IMR-90 (cell line): ENCODE measurements around the gene API5. TPM values are rescaled to one million over a fixed set of nuclear protein-coding genes. Genes with fewer than 3 reads are reported as not detected.

Source experiments
- ATAC-seq: fragments of 200-7000 bp; cut with Tn5 transposase; 2 replicates; pipeline ENCODE4 v1.9.1; 2020; ENCODE audit warnings: low read depth, mild to moderate bottlenecking, moderate library complexity
- BruUV-seq: library from RNA; stranded (reverse); fragments of 400-500 nt; replicated peaks from 2 replicates; lab custom pipeline; 2021; lab: Mats Ljungman, UMichigan
- CTCF ChIA-PET: fragments of 300-600 bp; formaldehyde crosslinking; extraction: SDS; loops from one replicate; lab custom pipeline; 2021; ENCODE audit warnings: antibody characterized with exemption; lab: Yijun Ruan, JAX
- POLR2A ChIA-PET: fragments of 300-600 bp; sonication (Branson Sonifier 250); formaldehyde crosslinking; loops from one replicate; lab custom pipeline; 2022; ENCODE audit warnings: antibody characterized with exemption; ENCODE audit not compliant: unreplicated experiment; lab: Charles Lee
- DNase-seq: peaks from one replicate; pipeline ENCODE4 v3.0.0; 2013
- H2AFZ ChIP-seq: replicated peaks from 2 replicates; pipeline ENCODE3; 2013; ENCODE audit warnings: low read length, mild to moderate bottlenecking; ENCODE audit not compliant: poor library complexity
- H2AK5ac ChIP-seq: 2 replicates; pipeline ENCODE4 v1.6.1; 2013; ENCODE audit warnings: low read depth, low read length, inconsistent platforms
- H2AK9ac ChIP-seq: replicated peaks from 2 replicates; pipeline ENCODE3; 2013; ENCODE audit warnings: mild to moderate bottlenecking, low read depth, low read length, moderate library complexity; ENCODE audit not compliant: poor library complexity
- H2BK120ac ChIP-seq: 2 replicates; pipeline ENCODE4 v1.6.1; 2013; ENCODE audit warnings: low read depth, low read length, inconsistent platforms
- H2BK15ac ChIP-seq: 3 replicates; pipeline ENCODE4 v1.6.1; 2013; ENCODE audit warnings: low read depth, low read length, inconsistent platforms
- H2BK20ac ChIP-seq: 2 replicates; pipeline ENCODE4 v1.6.1; 2013; ENCODE audit warnings: low read depth, mild to moderate bottlenecking, inconsistent platforms, low read length, moderate library complexity
- H2BK5ac ChIP-seq: 2 replicates; pipeline ENCODE4 v1.6.1; 2013; ENCODE audit warnings: mild to moderate bottlenecking, low read depth, low read length, inconsistent platforms; ENCODE audit not compliant: poor library complexity, severe bottlenecking
- H3K14ac ChIP-seq: replicated peaks from 2 replicates; pipeline ENCODE4 v1.6.1; 2013; ENCODE audit warnings: low read depth, low read length, inconsistent platforms
- H3K18ac ChIP-seq: 2 replicates; pipeline ENCODE4 v1.6.1; 2013; ENCODE audit warnings: low read depth, low read length, control low read depth
- H3K23ac ChIP-seq: 2 replicates; pipeline ENCODE4 v1.6.1; 2013; ENCODE audit warnings: low read depth, low read length, inconsistent platforms
- H3K27ac ChIP-seq: 2 replicates; pipeline ENCODE4 v1.5.1; 2013; ENCODE audit warnings: mild to moderate bottlenecking, control low read depth, low read length; ENCODE audit not compliant: insufficient read depth
- H3K27me3 ChIP-seq: 2 replicates; pipeline ENCODE4 v1.6.1; 2013; ENCODE audit warnings: low read length; ENCODE audit not compliant: control insufficient read depth, insufficient read depth
- H3K36me3 ChIP-seq: 2 replicates; pipeline ENCODE4 v1.6.1; 2013; ENCODE audit warnings: low read length, mixed read lengths; ENCODE audit not compliant: control insufficient read depth, insufficient read depth
- H3K4ac ChIP-seq: 2 replicates; pipeline ENCODE4 v1.6.1; 2013; ENCODE audit warnings: low read depth, low read length, inconsistent platforms
- H3K4me1 ChIP-seq: 2 replicates; pipeline ENCODE4 v1.6.1; 2013; ENCODE audit warnings: low read length, mixed read lengths; ENCODE audit not compliant: control insufficient read depth, insufficient read depth
- H3K4me2 ChIP-seq: 2 replicates; pipeline ENCODE4 v1.6.1; 2013; ENCODE audit warnings: low read depth, mild to moderate bottlenecking, control low read depth, low read length, moderate library complexity
- H3K4me3 ChIP-seq: 2 replicates; pipeline ENCODE4 v1.5.1; 2013; ENCODE audit warnings: low read depth, mild to moderate bottlenecking, control low read depth, low read length, moderate library complexity; ENCODE audit not compliant: insufficient read depth
- H3K56ac ChIP-seq: 2 replicates; pipeline ENCODE4 v1.6.1; 2013; ENCODE audit warnings: low read length, inconsistent platforms; ENCODE audit not compliant: insufficient read depth; ENCODE audit errors: extremely low read depth
- H3K79me1 ChIP-seq, 2 experiments: 2 replicates each; pipeline ENCODE4 v1.6.1; 2013; ENCODE audit warnings: low read length in 2 of 2, inconsistent platforms in 1 of 2, low read depth in 1 of 2
- H3K9ac ChIP-seq: 2 replicates; pipeline ENCODE4 v1.6.1; 2013; ENCODE audit warnings: low read depth, low read length, control low read depth
- H3K9me1 ChIP-seq: 2 replicates; pipeline ENCODE4 v1.6.1; 2013; ENCODE audit warnings: low read length, inconsistent platforms; ENCODE audit not compliant: insufficient read depth
- H3K9me3 ChIP-seq: 2 replicates; pipeline ENCODE4 v1.6.1; 2013; ENCODE audit warnings: low read length; ENCODE audit not compliant: control insufficient read depth, insufficient read depth
- H4K20me1 ChIP-seq: 2 replicates; pipeline ENCODE4 v1.6.1; 2013; ENCODE audit warnings: low read length, inconsistent platforms; ENCODE audit not compliant: insufficient read depth
- H4K5ac ChIP-seq: 2 replicates; pipeline ENCODE4 v1.6.1; 2013; ENCODE audit warnings: mild to moderate bottlenecking, low read depth, low read length, control low read depth
- H4K8ac ChIP-seq, 2 experiments: 2 replicates each; pipeline ENCODE4 v1.6.1; 2013; ENCODE audit warnings: low read depth in 2 of 2, low read length in 2 of 2, control low read depth in 1 of 2, inconsistent platforms in 1 of 2
- H4K91ac ChIP-seq: 2 replicates; pipeline ENCODE4 v1.6.1; 2013; ENCODE audit warnings: low read depth, low read length, inconsistent platforms; ENCODE audit not compliant: insufficient read depth
- BHLHE40 ChIP-seq: fragments of 150-350 bp; IDR thresholded peaks from 2 replicates; pipeline ENCODE4 v1.6.1; 2016; ENCODE audit warnings: mild to moderate bottlenecking, low read depth, low read length
- CHD1 ChIP-seq: IDR thresholded peaks from 2 replicates; pipeline ENCODE4 v1.6.1; 2012; ENCODE audit warnings: low read depth, low read length, improper control_type of control experiment
- ELK1 ChIP-seq: fragments of 150-350 bp; IDR thresholded peaks from 2 replicates; pipeline ENCODE4 v1.6.1; 2016; ENCODE audit warnings: low read depth, mild to moderate bottlenecking, low read length, moderate library complexity, borderline replicate concordance
- FOS ChIP-seq: fragments of 150-350 bp; IDR thresholded peaks from 2 replicates; pipeline ENCODE4 v1.6.1; 2016; ENCODE audit warnings: low read depth, low read length
- MAFK ChIP-seq: IDR thresholded peaks from 2 replicates; pipeline ENCODE4 v1.6.1; 2012; ENCODE audit warnings: low read depth, low read length, improper control_type of control experiment
- MAZ ChIP-seq: IDR thresholded peaks from 2 replicates; pipeline ENCODE4 v1.6.1; 2012; ENCODE audit warnings: low read depth, mild to moderate bottlenecking, low read length, improper control_type of control experiment, moderate library complexity, borderline replicate concordance
- MXI1 ChIP-seq: IDR thresholded peaks from 2 replicates; pipeline ENCODE4 v1.6.1; 2012; ENCODE audit warnings: low read depth, mild to moderate bottlenecking, low read length, moderate library complexity, borderline replicate concordance
- NFE2L2 ChIP-seq: fragments of 150-350 bp; IDR thresholded peaks from 2 replicates; pipeline ENCODE4 v1.6.1; 2016; ENCODE audit warnings: low read depth, mild to moderate bottlenecking, low read length
- RAD21 ChIP-seq: IDR thresholded peaks from 2 replicates; pipeline ENCODE4 v1.6.1; 2012; ENCODE audit warnings: low read length, improper control_type of control experiment
- RCOR1 ChIP-seq: IDR thresholded peaks from 2 replicates; pipeline ENCODE4 v1.6.1; 2012; ENCODE audit warnings: mild to moderate bottlenecking, low read length, improper control_type of control experiment; ENCODE audit not compliant: insufficient replicate concordance
- RFX5 ChIP-seq: IDR thresholded peaks from 2 replicates; pipeline ENCODE4 v1.8.0; 2012; ENCODE audit warnings: low read depth, mild to moderate bottlenecking, low read length, moderate library complexity
- SMC3 ChIP-seq: fragments of 150-350 bp; IDR thresholded peaks from 2 replicates; pipeline ENCODE4 v1.6.1; 2016; ENCODE audit warnings: low read depth, mild to moderate bottlenecking, antibody characterized with exemption, low read length, moderate library complexity
- USF2 ChIP-seq: fragments of 150-350 bp; IDR thresholded peaks from 2 replicates; pipeline ENCODE4 v1.6.1; 2017; ENCODE audit warnings: mild to moderate bottlenecking, antibody characterized with exemption, low read length, low read depth
- WGBS, 2 experiments: methylation state at CpG; one replicate each; pipeline versions ENCODE4 v1.1.5 to v1.1.7; 2013; ENCODE audit warnings: missing lambda C conversion rate in 2 of 2; ENCODE audit not compliant: insufficient read length in 1 of 2; ENCODE audit errors: extremely low coverage in 2 of 2; 5-methylcytosine and 5-hydroxymethylcytosine counted together
- dilution Hi-C: fragments of 300-500 bp; cut with HindIII; formaldehyde crosslinking; loops from one replicate; pipeline ENCODE4 v1.14.3; 2018; ENCODE audit warnings: low sequenced_read_pairs; ENCODE audit not compliant: unreplicated experiment
- in situ Hi-C: fragments of 300-500 bp; cut with MboI; formaldehyde crosslinking; loops from 3 replicates; pipeline ENCODE4 v1.14.3; 2019; ENCODE audit warnings: low sequenced_read_pairs, inconsistent platforms, mixed read lengths
- intact Hi-C: fragments of 100-400 bp; cut with micrococcal nuclease; formaldehyde crosslinking; loops from 2 replicates; pipeline ENCODE4 v1.10.0; 2022
- polyA plus RNA-seq, 3 experiments: library from polyadenylated mRNA; depleted of rRNA; stranded (reverse); fragments of >200 nt; gene quantifications; 2 replicates each; pipeline ENCODE4 v1.2.3, GENCODE V29; 2012; ENCODE audit warnings: low replicate concordance in 1 of 3
- total RNA-seq: library from RNA; depleted of rRNA; stranded (reverse); fragments of >200 nt; gene quantifications from 2 replicates; pipeline ENCODE4 v1.2.3, GENCODE V29; 2012

The API5 gene
- total and polyA plus RNA-seq, 2 of the 4 experiments (the other 2 are of a cell fraction): 44.9 to 59.9 TPM

- Histone ChIP-seq H3K9me3 (no peaks in the 10 kb centered on the region), H3K27me3 (no peaks in the 10 kb centered on the region), H4K91ac (no peak overlapping the region), H3K4me3 (no peak overlapping the region), H2AFZ (no peak overlapping the region), H4K8ac (no peak overlapping the region), H2BK15ac (no peak overlapping the region), H2BK5ac (no peak overlapping the region), H2BK120ac (no peak overlapping the region), H2BK20ac (no peak overlapping the region), H3K4ac (no peak overlapping the region), H2AK5ac (no peak overlapping the region), H3K14ac (no peak overlapping the region), H3K9me1 (0 out of 2 replicates have a peak, but pooled peaks cover 4% of the 10 kb centered on the region), H3K23ac (no peak overlapping the region), H3K4me1 (no peaks in the 10 kb centered on the region), H2AK9ac (no peak overlapping the region), H4K20me1 (peaks cover 4% of the 10 kb centered on the region; the same call in 1 of the 2 replicates), H3K27ac (no peak overlapping the region), H3K9ac (no peak overlapping the region), H4K5ac (no peak overlapping the region), H3K36me3 (peaks cover 20% of the 10 kb centered on the region), H3K56ac (no peak overlapping the region), H3K18ac (no peak overlapping the region), H3K79me1 (peaks cover 19 to 37% of the 10 kb centered on the region in 2 experiments), H3K4me2 (no peak overlapping the region)
- intact Hi-C loops: no loop called here
- no peak for ATAC-seq
- DNase-seq: no peak
- POLR2A ChIA-PET: no interaction called here
- WGBS, 2 experiments: 100% methylated on average over 1 of the region's 1 CpG; no CpG with 5 or more reads in 1 of the 2 experiments
- CTCF ChIA-PET: interaction anchor here (0.6 to 0.7 kb wide), 2 partner anchors 100 to 1713 kb away, joined by 4 read pairs; no protein-coding TSS in a partner anchor
- TF ChIP-seq RAD21: no peak
- no peak for TF ChIP-seq RFX5
- no peak for TF ChIP-seq MAZ
- TF ChIP-seq BHLHE40: no peak
- no peak for TF ChIP-seq RCOR1
- TF ChIP-seq SMC3: no peak
- TF ChIP-seq MAFK: no peak
- no peak for TF ChIP-seq FOS
- no peak for TF ChIP-seq ELK1
- TF ChIP-seq NFE2L2: no peak
- no peak for TF ChIP-seq CHD1
- TF ChIP-seq MXI1: no peak
- no peak for TF ChIP-seq USF2
- dilution Hi-C loops: no loop called here
- no TSS peak for BruUV-seq
- in situ Hi-C loops: no loop called here
These were observed 70.8 kb downstream of the API5 start for GRCh38 chr11:43382614-43383013.
